SK-N-SH (cell line): Measurements from ENCODE around the gene WDTC1. TPM values are rescaled to one million over a fixed set of nuclear protein-coding genes. Genes with fewer than 3 reads are reported as not detected.

ENCODE experiments used
- CTCF ChIA-PET: fragments of 300-600, 350-600 bp; formaldehyde crosslinking; extraction: SDS; loops from one replicate; lab custom pipeline; 2021; lab: Yijun Ruan, JAX
- POLR2A ChIA-PET: fragments of 350-600 bp; sonication (Branson Sonifier 250); formaldehyde crosslinking; extraction: SDS; loops from one replicate; lab custom pipeline; 2020; ENCODE audit warnings: antibody characterized with exemption, inconsistent platforms; lab: Yijun Ruan, JAX
- DNase-seq: peaks from one replicate; pipeline ENCODE4 v3.0.0; 2012
- H2AFZ ChIP-seq: fragments of 200-600 bp; sonication (generic); 2 replicates; pipeline ENCODE4 v1.8.1; 2016; ENCODE audit warnings: antibody characterized with exemption, mild to moderate bottlenecking, low read depth
- H3F3A ChIP-seq: fragments of 200-600 bp; sonication (generic); replicated peaks from 2 replicates; pipeline ENCODE3; 2016; ENCODE audit warnings: antibody characterized with exemption, mild to moderate bottlenecking; ENCODE audit not compliant: insufficient read depth
- H3K27ac ChIP-seq, 2 experiments: fragments of 200-500 bp in 1 of 2; fragments of 200-600 bp in 1 of 2; sonication (Bioruptor generic) in 1 of 2; sonication (generic), shearing (Covaris generic) in 1 of 2; 2 replicates each; pipeline versions ENCODE4 v1.5.1 to v1.6.1; 2014 to 2016; ENCODE audit warnings: low read depth in 2 of 2, inconsistent platforms in 1 of 2, low read length in 1 of 2, mild to moderate bottlenecking in 1 of 2, mixed read lengths in 1 of 2
- H3K27me3 ChIP-seq: fragments of 200-600 bp; sonication (generic), shearing (Covaris generic); 2 replicates; pipeline ENCODE4 v1.6.1; 2016; ENCODE audit warnings: mixed run types; ENCODE audit not compliant: insufficient read depth
- H3K36me3 ChIP-seq, 2 experiments: fragments of 200-500 bp in 1 of 2; fragments of 200-600 bp in 1 of 2; sonication (Bioruptor generic) in 1 of 2; sonication (generic) in 1 of 2; replicated peaks in 1 of 2; 2 replicates each; pipeline versions ENCODE3 to v1.5.1; 2014 to 2016; ENCODE audit warnings: low read length in 1 of 2, mild to moderate bottlenecking in 1 of 2; ENCODE audit not compliant: insufficient read depth in 2 of 2, control insufficient read depth in 1 of 2
- H3K4me1 ChIP-seq, 2 experiments: fragments of 200-500 bp in 1 of 2; fragments of 200-600 bp in 1 of 2; sonication (Bioruptor generic) in 1 of 2; sonication (generic), shearing (Covaris generic) in 1 of 2; 2 replicates each; pipeline versions ENCODE4 v1.5.1 to v1.6.1; 2014 to 2016; ENCODE audit warnings: low read depth in 1 of 2, low read length in 1 of 2, mixed run types in 1 of 2; ENCODE audit not compliant: insufficient read depth in 2 of 2, control insufficient read depth in 1 of 2
- H3K4me2 ChIP-seq: fragments of 200-600 bp; sonication (generic), shearing (Covaris generic); 2 replicates; pipeline ENCODE4 v1.6.1; 2017; ENCODE audit warnings: mixed run types
- H3K4me3 ChIP-seq, 2 experiments: fragments of 200-500 bp in 1 of 2; fragments of 200-600 bp in 1 of 2; sonication (Bioruptor generic) in 1 of 2; sonication (generic), shearing (Covaris generic) in 1 of 2; 2 replicates each; pipeline versions ENCODE4 v1.5.1 to v1.8.1; 2014 to 2016; ENCODE audit warnings: low read depth in 2 of 2, inconsistent platforms in 1 of 2, low read length in 1 of 2, mild to moderate bottlenecking in 1 of 2, mixed read lengths in 1 of 2, moderate library complexity in 1 of 2
- H3K79me2 ChIP-seq: fragments of 200-600 bp; sonication (generic); 2 replicates; pipeline ENCODE4 v1.8.1; 2017; ENCODE audit warnings: mild to moderate bottlenecking; ENCODE audit not compliant: insufficient read depth
- H3K9ac ChIP-seq: fragments of 200-600 bp; sonication (generic); 2 replicates; pipeline ENCODE4 v1.6.1; 2017; ENCODE audit warnings: mixed run types
- H3K9me2 ChIP-seq: fragments of 200-600 bp; sonication (generic); 2 replicates; pipeline ENCODE4 v1.6.1; 2017; ENCODE audit warnings: mixed run types
- H3K9me3 ChIP-seq: fragments of 200-600 bp; sonication (generic); 2 replicates; pipeline ENCODE4 v1.6.1; 2017; ENCODE audit warnings: mixed run types, mild to moderate bottlenecking, moderate library complexity
- H4K20me1 ChIP-seq: fragments of 200-600 bp; sonication (generic); 2 replicates; pipeline ENCODE4 v1.6.1; 2017; ENCODE audit warnings: mild to moderate bottlenecking, mixed run types; ENCODE audit not compliant: insufficient read depth
- CHD2 ChIP-seq: fragments of 150-350 bp; IDR thresholded peaks from 2 replicates; pipeline ENCODE4 v1.6.1; 2018; ENCODE audit warnings: low read length; ENCODE audit not compliant: partially characterized antibody
- CTCF ChIP-seq: fragments of 200-600 bp; sonication (generic); IDR thresholded peaks from 2 replicates; pipeline ENCODE4 v1.6.1; 2017; ENCODE audit warnings: antibody characterized with exemption, mild to moderate bottlenecking, moderate library complexity
- ELF1 ChIP-seq: IDR thresholded peaks from 2 replicates; pipeline ENCODE4 v1.4.0; 2012
- EP300 ChIP-seq, 2 experiments: IDR thresholded peaks; 2 replicates each; pipeline versions ENCODE4 v1.4.0 to v1.6.1; 2012; ENCODE audit warnings: borderline replicate concordance in 1 of 2, low read depth in 1 of 2, low read length in 1 of 2
- EZH2phosphoT487 ChIP-seq: fragments of 200-600 bp; sonication (generic); IDR thresholded peaks from 2 replicates; pipeline ENCODE4 v1.6.1; 2017; ENCODE audit warnings: low read depth, mixed run types, mild to moderate bottlenecking, antibody characterized with exemption, moderate library complexity, borderline replicate concordance
- FOXJ3 ChIP-seq: sonication (generic); formaldehyde crosslinking; IDR thresholded peaks from 2 replicates; pipeline ENCODE4 v1.5.1; 2020; ENCODE audit warnings: mild to moderate bottlenecking, missing genetic modification reagents
- FOXM1 ChIP-seq: IDR thresholded peaks from 2 replicates; pipeline ENCODE4 v1.4.0; 2012; ENCODE audit warnings: low read depth, mild to moderate bottlenecking
- GABPA ChIP-seq: IDR thresholded peaks from 2 replicates; pipeline ENCODE4 v1.4.0; 2012; ENCODE audit warnings: low read depth, mild to moderate bottlenecking
- JUND ChIP-seq: IDR thresholded peaks from 2 replicates; pipeline ENCODE4 v1.4.0; 2012
- MAX ChIP-seq: IDR thresholded peaks from 2 replicates; pipeline ENCODE4 v1.4.0; 2012; ENCODE audit warnings: low read depth
- MEF2A ChIP-seq: IDR thresholded peaks from 2 replicates; pipeline ENCODE4 v1.4.0; 2012; ENCODE audit warnings: low read depth, borderline replicate concordance
- MXI1 ChIP-seq: IDR thresholded peaks from 2 replicates; pipeline ENCODE4 v1.6.1; 2012; ENCODE audit warnings: mild to moderate bottlenecking, low read depth, low read length, improper control_type of control experiment
- PBX3 ChIP-seq: IDR thresholded peaks from 2 replicates; pipeline ENCODE4; 2012
- POLR2AphosphoS5 ChIP-seq: IDR thresholded peaks from 2 replicates; pipeline ENCODE4 v1.6.1; 2012; ENCODE audit warnings: low read depth, low read length
- RAD21 ChIP-seq: IDR thresholded peaks from 2 replicates; pipeline ENCODE4 v1.6.1; 2012; ENCODE audit warnings: mild to moderate bottlenecking, low read length
- RXRA ChIP-seq: IDR thresholded peaks from 2 replicates; pipeline ENCODE4 v1.4.0; 2012; ENCODE audit warnings: low read depth, mild to moderate bottlenecking, borderline replicate concordance
- SIN3A ChIP-seq: IDR thresholded peaks from 2 replicates; pipeline ENCODE4 v1.6.1; 2012; ENCODE audit warnings: low read depth, mild to moderate bottlenecking, low read length, moderate library complexity, borderline replicate concordance
- TCF12 ChIP-seq: IDR thresholded peaks from 2 replicates; pipeline ENCODE4 v1.4.0; 2012
- TEAD4 ChIP-seq: IDR thresholded peaks from 2 replicates; pipeline ENCODE4 v1.4.0; 2012; ENCODE audit warnings: mild to moderate bottlenecking, borderline replicate concordance; ENCODE audit not compliant: insufficient read depth
- USF2 ChIP-seq: fragments of 150-350 bp; IDR thresholded peaks from 2 replicates; pipeline ENCODE4 v1.6.1; 2017; ENCODE audit warnings: antibody characterized with exemption, low read length, low read depth, borderline replicate concordance
- YY1 ChIP-seq: IDR thresholded peaks from 2 replicates; pipeline ENCODE4 v1.4.0; 2012; ENCODE audit warnings: low read depth, mild to moderate bottlenecking
- WGBS: methylation state at CpG from one replicate; pipeline ENCODE4 v1.1.6; 2017; ENCODE audit warnings: low lambda C conversion rate; 5-methylcytosine and 5-hydroxymethylcytosine counted together
- polyA plus RNA-seq, 3 experiments: library from polyadenylated mRNA; depleted of rRNA; stranded (reverse); fragments of >200 nt; gene quantifications; 2 replicates each; pipeline ENCODE4 v1.2.3, GENCODE V29; 2012

Gene WDTC1
- polyA plus RNA-seq, 1 of the 3 experiments (the other 2 are of a cell fraction): 12.0 TPM

GRCh38 chr1:27338751-27339150 is 104.3 kb downstream of the WDTC1 start:
- Histone ChIP-seq H3K4me2 (no peak overlapping the region), H3K9me2 (no peaks in the 10 kb centered on the region), H3K9me3 (no peaks in the 10 kb centered on the region), H3K9ac (no peak overlapping the region), H3F3A (no peaks in the 10 kb centered on the region), H3K27me3 (no peaks in the 10 kb centered on the region), H3K27ac (no peak overlapping the region), H3K79me2 (no peaks in the 10 kb centered on the region), H3K36me3 (peaks cover 0 to 22% of the 10 kb centered on the region in 2 experiments), H2AFZ (no peak overlapping the region), H3K4me1 (peaks cover 0 to 8% of the 10 kb centered on the region in 2 experiments; a peak in 2 of 4 replicates), H4K20me1 (no peaks in the 10 kb centered on the region), H3K4me3 (no peak overlapping the region)
- CTCF ChIA-PET: interaction anchor here (0.9 to 1.8 kb wide), 3 partner anchors 11 to 50 kb away, joined by 3 to 5 read pairs (median 5); no protein-coding TSS in a partner anchor
- TF ChIP-seq MXI1 (no peak), SIN3A (no peak), PBX3 (no peak), ELF1 (no peak), FOXM1 (no peak), CHD2 (no peak), USF2 (no peak), MAX (no peak), EP300 (IDR thresholded peaks at IDR 0.05; ENCODE audit: borderline replicate concordance in 1 of 2, low read depth in 1 of 2, low read length in 1 of 2) (no peak), JUND (no peak), GABPA (no peak)
- WGBS: 98% methylated on average over 6 of the region's 6 CpGs
- POLR2A ChIA-PET: no interaction called here
- peak; percentile 3 for DNase-seq

- H3F3A ChIP-seq: no peaks in the 10 kb centered on the region
- H2AFZ ChIP-seq: no peak overlapping the region
- peaks cover 0 to 17% of the 10 kb centered on the region in 2 experiments for H3K36me3 ChIP-seq
- H4K20me1 ChIP-seq: no peaks in the 10 kb centered on the region
- no peak overlapping the region for H3K4me2 ChIP-seq
- no peak overlapping the region for H3K4me3 ChIP-seq
- no peak overlapping the region for H3K27ac ChIP-seq
- DNase-seq: no peak
- no peak overlapping the region for H3K9ac ChIP-seq
- 86% methylated on average over 5 of the region's 5 CpGs for WGBS
- no peaks in the 10 kb centered on the region for H3K9me2 ChIP-seq
- no peaks in the 10 kb centered on the region for H3K9me3 ChIP-seq
- ChIA-PET CTCF (interaction anchor here (1.1 to 1.8 kb wide), 4 partner anchors 10 to 50 kb away, joined by 3 to 5 read pairs (median 4); no protein-coding TSS in a partner anchor), POLR2A (no interaction called here)
- no peaks in the 10 kb centered on the region for H3K79me2 ChIP-seq
- peaks cover 0 to 8% of the 10 kb centered on the region in 2 experiments; a peak in 2 of 4 replicates for H3K4me1 ChIP-seq
- no peaks in the 10 kb centered on the region for H3K27me3 ChIP-seq
- no peak for TF ChIP-seq TCF12
- TF ChIP-seq RXRA: no peak
- no peak for TF ChIP-seq RAD21
- TF ChIP-seq FOXJ3 (CRISPR knock-in tag): no peak
- no peak for TF ChIP-seq POLR2AphosphoS5
- TF ChIP-seq MAX: no peak
- no peak for TF ChIP-seq USF2
- TF ChIP-seq EZH2phosphoT487: no peak
- TF ChIP-seq CTCF: no peak
- TF ChIP-seq YY1: no peak
- no peak for TF ChIP-seq ELF1
- no peak for TF ChIP-seq JUND
- no peak for TF ChIP-seq TEAD4
- no peak for TF ChIP-seq FOXM1
- no peak for TF ChIP-seq MEF2A
Observed at GRCh38 chr1:27339213-27339612, 104.8 kb downstream of the WDTC1 start.
